Endodermal cell (in vitro differentiated cells): ENCODE results near the gene ZBED5. TPM values are rescaled to one million over a fixed set of nuclear protein-coding genes. Genes with fewer than 3 reads are reported as not detected.
"Not testable (repeated sequence)": the region's sequence is repeated elsewhere in the genome, so short reads cannot be mapped to it uniquely, and the experiment has no call there.

ENCODE experiments used
- DNase-seq: peaks from one replicate; pipeline ENCODE4 v3.0.0-alpha.2; 2017
- H3K27ac ChIP-seq: 2 replicates; pipeline ENCODE4 v1.5.1; 2013; ENCODE audit warnings: mild to moderate bottlenecking, low read depth, low read length, moderate library complexity
- H3K27me3 ChIP-seq: 2 replicates; pipeline ENCODE4 v1.6.1; 2013; ENCODE audit warnings: mild to moderate bottlenecking, low read length, moderate library complexity; ENCODE audit not compliant: insufficient read depth, control insufficient read depth, poor library complexity, severe bottlenecking
- H3K36me3 ChIP-seq: 2 replicates; pipeline ENCODE4 v1.7.0; 2013; ENCODE audit warnings: mild to moderate bottlenecking, low read length, moderate library complexity; ENCODE audit not compliant: control insufficient read depth, insufficient read depth
- H3K4me1 ChIP-seq: one replicate; pipeline ENCODE4 v1.7.0; 2013; ENCODE audit warnings: low read length; ENCODE audit not compliant: control insufficient read depth, insufficient read depth
- H3K4me3 ChIP-seq: 2 replicates; pipeline ENCODE4 v1.5.1; 2013; ENCODE audit warnings: mild to moderate bottlenecking, low read length, moderate library complexity
- H3K9ac ChIP-seq: 2 replicates; pipeline ENCODE4 v1.6.1; 2013; ENCODE audit warnings: mild to moderate bottlenecking, low read length, moderate library complexity; ENCODE audit not compliant: poor library complexity, severe bottlenecking; ENCODE audit errors: extremely low read depth
- H3K9me3 ChIP-seq: 2 replicates; pipeline ENCODE4 v1.6.1; 2013; ENCODE audit warnings: mild to moderate bottlenecking, low read length, moderate library complexity; ENCODE audit not compliant: control insufficient read depth
- H3K27ac Mint-ChIP-seq: 2 replicates; pipeline ENCODE4 v1.8.0; 2020; ENCODE audit warnings: mixed read lengths
- H3K27me3 Mint-ChIP-seq: 2 replicates; pipeline ENCODE4 v1.8.0; 2021; ENCODE audit warnings: mild to moderate bottlenecking, mixed read lengths; ENCODE audit not compliant: insufficient read depth
- H3K36me3 Mint-ChIP-seq: 2 replicates; pipeline ENCODE4 v1.8.0; 2020; ENCODE audit warnings: low read depth, mixed read lengths
- H3K4me1 Mint-ChIP-seq: 2 replicates; pipeline ENCODE4 v1.8.0; 2020; ENCODE audit warnings: mixed read lengths
- H3K4me3 Mint-ChIP-seq: 2 replicates; pipeline ENCODE4 v1.8.0; 2020; ENCODE audit warnings: mild to moderate bottlenecking, moderate library complexity, mixed read lengths
- H3K9me3 Mint-ChIP-seq: 2 replicates; pipeline ENCODE4 v1.8.0; 2020; ENCODE audit warnings: mild to moderate bottlenecking, mixed read lengths
- WGBS, 2 experiments: methylation state at CpG; one replicate each; pipeline versions ENCODE4 v1.1.5 to v1.1.7; 2013; ENCODE audit warnings: missing lambda C conversion rate in 2 of 2, mixed read lengths in 1 of 2; ENCODE audit not compliant: insufficient coverage in 1 of 2, insufficient read length in 1 of 2; 5-methylcytosine and 5-hydroxymethylcytosine counted together
- total RNA-seq, 2 donors: library from RNA; stranded (reverse); fragmentation: NEBNext Ultra II Directional in 1 of 2; extraction: Animal tissue kit (Norgen Biotek cat#: 25700) in 1 of 2; gene quantifications; 2 replicates in 1 of 2; 3 replicates in 1 of 2; pipeline ENCODE4 v1.2.1, GENCODE V29; 2021
- TF ChIP-seq, protein P1 (sequence below): fragments of 200-600 bp; sonication (generic); conservative IDR thresholded peaks from 2 replicates; pipeline ENCODE4 v1.5.0; 2021; ENCODE audit warnings: antibody characterized with exemption, mild to moderate bottlenecking

Gene ZBED5
- total RNA-seq, 2 donors from 2014 or later = 51.6 to 57.8 TPM

DNA sequence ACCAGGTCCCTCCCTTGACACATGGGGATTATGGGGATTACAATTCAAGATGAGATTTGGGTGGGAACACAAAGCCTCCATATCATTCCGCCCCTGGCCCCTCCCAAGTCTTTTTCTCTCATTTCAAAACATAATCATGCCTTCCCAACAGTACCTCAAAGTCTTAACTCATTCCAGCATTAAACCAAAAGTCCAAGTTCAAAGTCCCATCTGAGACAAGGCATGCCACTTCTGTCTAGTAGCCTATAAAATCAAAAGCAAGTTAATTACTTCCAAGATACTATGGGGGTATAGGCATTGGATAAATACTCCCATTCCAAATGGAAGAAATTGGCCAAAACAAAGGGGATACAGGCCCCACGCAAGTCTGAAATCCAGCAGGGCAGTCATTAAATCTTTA lies 29.5 kb downstream of the ZBED5 start:
- TF ChIP-seq, protein P1, sequence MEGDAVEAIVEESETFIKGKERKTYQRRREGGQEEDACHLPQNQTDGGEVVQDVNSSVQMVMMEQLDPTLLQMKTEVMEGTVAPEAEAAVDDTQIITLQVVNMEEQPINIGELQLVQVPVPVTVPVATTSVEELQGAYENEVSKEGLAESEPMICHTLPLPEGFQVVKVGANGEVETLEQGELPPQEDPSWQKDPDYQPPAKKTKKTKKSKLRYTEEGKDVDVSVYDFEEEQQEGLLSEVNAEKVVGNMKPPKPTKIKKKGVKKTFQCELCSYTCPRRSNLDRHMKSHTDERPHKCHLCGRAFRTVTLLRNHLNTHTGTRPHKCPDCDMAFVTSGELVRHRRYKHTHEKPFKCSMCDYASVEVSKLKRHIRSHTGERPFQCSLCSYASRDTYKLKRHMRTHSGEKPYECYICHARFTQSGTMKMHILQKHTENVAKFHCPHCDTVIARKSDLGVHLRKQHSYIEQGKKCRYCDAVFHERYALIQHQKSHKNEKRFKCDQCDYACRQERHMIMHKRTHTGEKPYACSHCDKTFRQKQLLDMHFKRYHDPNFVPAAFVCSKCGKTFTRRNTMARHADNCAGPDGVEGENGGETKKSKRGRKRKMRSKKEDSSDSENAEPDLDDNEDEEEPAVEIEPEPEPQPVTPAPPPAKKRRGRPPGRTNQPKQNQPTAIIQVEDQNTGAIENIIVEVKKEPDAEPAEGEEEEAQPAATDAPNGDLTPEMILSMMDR = no peak
- no peak overlapping the region for H3K27ac Mint-ChIP-seq
- Histone ChIP-seq H3K36me3 (no peaks in the 10 kb centered on the region), H3K9ac (no peak overlapping the region), H3K27me3 (peaks cover 29% of the 10 kb centered on the region), H3K4me3 (no peak overlapping the region), H3K27ac (no peak overlapping the region), H3K9me3 (peaks cover 21% of the 10 kb centered on the region), H3K4me1 (no peaks in the 10 kb centered on the region)
- H3K4me1 Mint-ChIP-seq = no peaks in the 10 kb centered on the region
- peaks cover 19% of the 10 kb centered on the region for H3K9me3 Mint-ChIP-seq
- no peaks in the 10 kb centered on the region for H3K36me3 Mint-ChIP-seq
- no peak overlapping the region for H3K4me3 Mint-ChIP-seq
- 0 to 49% methylated on average over 1 to 2 of the region's 2 CpGs for WGBS, 2 experiments
- H3K27me3 Mint-ChIP-seq = peaks cover 18% of the 10 kb centered on the region
- no peak for DNase-seq

DNA sequence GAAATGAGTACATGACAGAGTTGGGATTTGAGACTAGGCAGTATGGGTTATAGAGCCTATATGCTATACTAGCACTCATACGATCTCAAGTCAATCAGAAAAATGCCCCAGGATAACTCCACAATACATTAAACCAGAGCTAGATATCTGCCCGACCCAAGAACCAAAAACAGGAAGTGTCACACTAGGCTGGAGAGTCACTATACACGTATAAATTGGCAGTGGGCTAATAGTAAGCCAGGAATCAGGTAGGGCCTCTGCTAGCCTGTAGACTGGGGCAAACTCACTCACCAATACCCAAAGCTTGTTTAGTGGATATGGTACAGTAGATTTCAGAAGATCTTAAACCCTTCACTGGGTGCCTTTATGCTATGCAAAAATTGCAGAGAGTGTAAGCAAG lies 33.0 kb downstream of the ZBED5 start:
- Mint-ChIP-seq H3K27ac (no peak overlapping the region), H3K4me3 (no peak overlapping the region), H3K9me3 (peaks cover 13% of the 10 kb centered on the region), H3K4me1 (no peaks in the 10 kb centered on the region), H3K36me3 (no peaks in the 10 kb centered on the region), H3K27me3 (peaks cover 2% of the 10 kb centered on the region)
- H3K4me1 ChIP-seq = no peaks in the 10 kb centered on the region
- H3K4me3 ChIP-seq = no peak overlapping the region
- 89 to 100% methylated on average over 1 to 3 of the region's 3 CpGs for WGBS, 2 experiments
- peaks cover 13% of the 10 kb centered on the region for H3K9me3 ChIP-seq
- DNase-seq = no peak
- peaks cover 18% of the 10 kb centered on the region for H3K27me3 ChIP-seq
- TF ChIP-seq, protein P1 = no peak
- no peak overlapping the region for H3K27ac ChIP-seq
- H3K36me3 ChIP-seq = no peaks in the 10 kb centered on the region
- no peak overlapping the region for H3K9ac ChIP-seq

- peaks cover 18% of the 10 kb centered on the region for H3K27me3 ChIP-seq
- no peak overlapping the region for H3K27ac Mint-ChIP-seq
- 98% methylated on average over 2 of the region's 2 CpGs; no CpG with 5 or more reads in 1 of the 2 experiments for WGBS, 2 experiments
- TF ChIP-seq, protein P1 = no peak
- no peak overlapping the region for H3K9ac ChIP-seq
- no peaks in the 10 kb centered on the region for H3K36me3 Mint-ChIP-seq
- H3K9me3 ChIP-seq = no peaks in the 10 kb centered on the region
- no peaks in the 10 kb centered on the region for H3K9me3 Mint-ChIP-seq
- H3K4me3 Mint-ChIP-seq = no peak overlapping the region
- no peak overlapping the region for H3K4me3 ChIP-seq
- H3K4me1 Mint-ChIP-seq = no peaks in the 10 kb centered on the region
- no peaks in the 10 kb centered on the region for H3K36me3 ChIP-seq
- no peak for DNase-seq
- no peaks in the 10 kb centered on the region for H3K4me1 ChIP-seq
- no peaks in the 10 kb centered on the region for H3K27me3 Mint-ChIP-seq
- no peak overlapping the region for H3K27ac ChIP-seq
Observed at GRCh38 chr11:10823152-10823579, 34.7 kb downstream of the ZBED5 start.

DNA sequence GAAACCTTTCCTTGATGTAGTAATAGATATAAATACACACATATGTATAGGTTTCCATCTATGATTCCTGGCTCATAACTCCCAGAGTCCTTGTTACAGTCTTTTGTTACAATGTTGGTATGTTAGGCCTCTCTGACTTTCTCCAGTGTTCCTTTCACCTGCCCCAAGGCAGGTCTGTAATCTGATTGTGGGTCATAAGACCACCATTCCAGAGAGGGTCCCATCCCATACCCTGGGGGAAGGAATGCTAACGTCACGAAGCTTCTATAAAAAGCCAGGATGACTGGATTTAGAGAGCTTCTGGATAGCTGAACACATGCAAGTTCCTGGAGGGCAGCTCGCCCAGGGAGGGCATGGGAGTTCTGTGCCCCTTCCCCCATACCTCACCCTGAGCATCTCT lies 35.4 kb downstream of the ZBED5 start:
- not testable (repeated sequence) for H3K4me3 Mint-ChIP-seq, H3K27ac ChIP-seq, H3K9me3 Mint-ChIP-seq, H3K36me3 Mint-ChIP-seq, H3K4me1 Mint-ChIP-seq, H3K36me3 ChIP-seq, H3K4me1 ChIP-seq, DNase-seq, H3K27me3 Mint-ChIP-seq, H3K27ac Mint-ChIP-seq, H3K9me3 ChIP-seq, H3K9ac ChIP-seq, H3K4me3 ChIP-seq
- peaks cover 11% of the 10 kb centered on the region for H3K27me3 ChIP-seq
- WGBS, 2 experiments = no CpG with 5 or more reads among the region's 3 CpGs
